GM19043 (cell line): ENCODE measurements around the gene BAIAP2.

ENCODE experiments used
- ATAC-seq: cut with Tn5 transposase; IDR thresholded peaks from one replicate; pipeline ENCODE4 v1.9.1; 2021; ENCODE audit warnings: low read depth; ENCODE audit not compliant: unreplicated experiment

The BAIAP2 gene

GRCh38 chr17:81120695-81121621, 86.0 kb downstream of the BAIAP2 start:
- no peak for ATAC-seq

GRCh38 chr17:81121841-81122733, 87.1 kb downstream of the BAIAP2 start:
- no peak for ATAC-seq

GRCh38 chr17:81123052-81124048, 88.4 kb downstream of the BAIAP2 start:
- no peak for ATAC-seq

- no peak for ATAC-seq
Measured at GRCh38 chr17:81124377-81124776, 89.4 kb downstream of the BAIAP2 start.

GRCh38 chr17:81125573-81126081, 90.7 kb downstream of the BAIAP2 start:
- ATAC-seq: no peak

GRCh38 chr17:81126281-81127132, 91.6 kb downstream of the BAIAP2 start:
- no peak for ATAC-seq

GRCh38 chr17:81127133-81127455, 92.1 kb downstream of the BAIAP2 start:
- ATAC-seq: no peak

GRCh38 chr17:81127526-81128177, 92.7 kb downstream of the BAIAP2 start:
- ATAC-seq: no peak

GRCh38 chr17:81128338-81128737, 93.4 kb downstream of the BAIAP2 start:
- ATAC-seq: no peak

GRCh38 chr17:81128774-81129173, 93.8 kb downstream of the BAIAP2 start:
- no peak for ATAC-seq

GRCh38 chr17:81129289-81129688, 94.3 kb downstream of the BAIAP2 start:
- no peak for ATAC-seq

- ATAC-seq: no peak
Measured at GRCh38 chr17:81129711-81130367, 94.9 kb downstream of the BAIAP2 start.

- no peak for ATAC-seq
Measured at GRCh38 chr17:81130385-81131361, 95.7 kb downstream of the BAIAP2 start.

GRCh38 chr17:81131486-81132196, 96.7 kb downstream of the BAIAP2 start:
- ATAC-seq: no peak

- no peak for ATAC-seq
Measured at GRCh38 chr17:81132197-81132540, 97.2 kb downstream of the BAIAP2 start.
